ENCODE measurements around the gene UBA1. TPM values are rescaled to one million over a fixed set of nuclear protein-coding genes. Genes with fewer than 3 reads are reported as not detected.
"Not testable (repeated sequence)": the region's sequence is repeated elsewhere in the genome, so short reads cannot be mapped to it uniquely, and the experiment has no call there.

UBA1 gene
- total and polyA plus RNA-seq, 12 donors = 90.9 to 157 (median 124) TPM

- TF ChIP-seq CTCF (IDR thresholded peaks at IDR 0.05) = no peak
- Histone ChIP-seq H3K36me3 (peaks cover 0 to 57% (median 0%) of the 10 kb centered on the region in 9 donors), H3K9me3 (no peaks in the 10 kb centered on the region), H3K27me3 (peaks cover 0 to 63% (median 0%) of the 10 kb centered on the region in 7 donors), H3K4me3 (no peak overlapping the region), H3K4me1 (no peaks in the 10 kb centered on the region), H3K27ac (no peak overlapping the region)
- DNase-seq (no peak), ATAC-seq (no peak)
- intact Hi-C loops (cut with DNase I) = no loop called here
- 79 to 89% methylated on average over 23 of the region's 23 CpGs for WGBS, 2 donors
Observed at GRCh38 chrX:47247206-47247998, 53.8 kb downstream of the UBA1 start.

GRCh38 chrX:47247999-47248320 is 54.3 kb downstream of the UBA1 start:
- intact Hi-C loops (cut with DNase I) = no loop called here
- Histone ChIP-seq H3K9me3 (peaks cover 0 to 2% (median 0%) of the 10 kb centered on the region in 11 donors), H3K27ac (no peak overlapping the region), H3K36me3 (peaks cover 0 to 52% (median 0%) of the 10 kb centered on the region in 9 donors), H3K4me3 (no peak overlapping the region), H3K4me1 (no peaks in the 10 kb centered on the region), H3K27me3 (peaks cover 0 to 63% (median 0%) of the 10 kb centered on the region in 7 donors)
- no peak for TF ChIP-seq CTCF (IDR thresholded peaks at IDR 0.05)
- DNase-seq = no peak
- ATAC-seq = no peak
- 84 to 89% methylated on average over 9 to 13 of the region's 13 CpGs for WGBS, 2 donors

GRCh38 chrX:47248576-47248975 is 54.9 kb downstream of the UBA1 start:
- 94 to 97% methylated on average over 6 of the region's 6 CpGs for WGBS, 2 donors
- ATAC-seq (no peak), DNase-seq (no peak)
- Histone ChIP-seq H3K9me3 (peaks cover 0 to 6% (median 0%) of the 10 kb centered on the region in 11 donors), H3K4me1 (no peaks in the 10 kb centered on the region), H3K36me3 (peaks cover 0 to 47% (median 0%) of the 10 kb centered on the region in 9 donors), H3K27ac (no peak overlapping the region), H3K4me3 (no peak overlapping the region), H3K27me3 (peaks cover 0 to 66% (median 0%) of the 10 kb centered on the region in 7 donors)
- TF ChIP-seq CTCF (IDR thresholded peaks at IDR 0.05) = no peak
- intact Hi-C loops (cut with DNase I) = no loop called here

- no peaks in the 10 kb centered on the region for H3K4me1 ChIP-seq
- H3K27me3 ChIP-seq = peaks cover 0 to 59% (median 0%) of the 10 kb centered on the region in 7 donors
- no peak for TF ChIP-seq CTCF (IDR thresholded peaks at IDR 0.05)
- DNase-seq (no peak), ATAC-seq (no peak)
- intact Hi-C loops (cut with DNase I) = no loop called here
- H3K9me3 ChIP-seq = peaks cover 0 to 12% (median 0%) of the 10 kb centered on the region in 11 donors
- no peak overlapping the region for H3K4me3 ChIP-seq
- H3K36me3 ChIP-seq = peaks cover 0 to 33% (median 0%) of the 10 kb centered on the region in 9 donors
- WGBS, 2 donors = 83 to 86% methylated on average over 2 to 6 of the region's 6 CpGs
- no peak overlapping the region for H3K27ac ChIP-seq
Observed at GRCh38 chrX:47250017-47250347, 56.4 kb downstream of the UBA1 start.

- H3K4me1 ChIP-seq; ATAC-seq; H3K4me3 ChIP-seq; H3K27ac ChIP-seq; intact Hi-C loops (cut with DNase I); H3K36me3 ChIP-seq; DNase-seq: not testable (repeated sequence)
- peaks cover 0 to 81% (median 0%) of the 10 kb centered on the region in 7 donors for H3K27me3 ChIP-seq
- peaks cover 0 to 12% (median 0%) of the 10 kb centered on the region in 11 donors for H3K9me3 ChIP-seq
- WGBS, 2 donors = 93% methylated on average over 12 of the region's 12 CpGs
Observed at GRCh38 chrX:47257620-47258019, 64.0 kb downstream of the UBA1 start.

Data from heart right ventricle (tissue), 16 donors.